HCT116 (cell line): Measurements from ENCODE around the gene PILRA. TPM values are rescaled to one million over a fixed set of nuclear protein-coding genes. Genes with fewer than 3 reads are reported as not detected.

Source experiments
- ATAC-seq: fragments of 200-7000 bp; cut with Tn5 transposase; 2 replicates; pipeline ENCODE4 v1.9.1; 2020; ENCODE audit warnings: mild to moderate bottlenecking, moderate library complexity
- BruUV-seq: library from RNA; stranded (reverse); fragments of 400-500 nt; replicated peaks from 2 replicates; lab custom pipeline; 2021; lab: Mats Ljungman, UMichigan
- CTCF ChIA-PET: fragments of 300-600 bp; sonication (Branson Sonifier 250); formaldehyde crosslinking; loops from one replicate; lab custom pipeline; 2021; ENCODE audit warnings: antibody characterized with exemption; lab: Charles Lee
- POLR2A ChIA-PET: fragments of 300-600, 350-600 bp; sonication (Branson Sonifier 250); formaldehyde crosslinking; loops from one replicate; lab custom pipeline; 2021; ENCODE audit warnings: antibody characterized with exemption; lab: Charles Lee
- RAD21 ChIA-PET, 2 experiments: fragments of 300-600 bp; sonication (Branson Sonifier 250); formaldehyde crosslinking; loops; one replicate each; lab custom pipeline; 2023; ENCODE audit warnings: low total read pairs in 2 of 2; ENCODE audit not compliant: uncharacterized antibody in 2 of 2, unreplicated experiment in 2 of 2, low non-redundant PET in 1 of 2; lab: Charles Lee
- DNase-seq: peaks from one replicate; pipeline ENCODE4 v3.0.0-alpha.2; 2010; ENCODE audit warnings: low read depth, low spot score
- H2AFZ ChIP-seq: fragments of 200-600 bp; shearing (Covaris generic), sonication (generic); 2 replicates; pipeline ENCODE4 v1.6.1; 2017; ENCODE audit warnings: low read depth, mixed run types, mixed read lengths, antibody characterized with exemption, low read length; ENCODE audit not compliant: poor library complexity, severe bottlenecking
- H3K27ac ChIP-seq: 2 replicates; pipeline ENCODE4 v1.5.1; 2012; ENCODE audit warnings: low read depth, low read length
- H3K27me3 ChIP-seq: fragments of 200-600 bp; sonication (generic); 2 replicates; pipeline ENCODE4 v1.6.1; 2016; ENCODE audit warnings: mixed run types, low read length, mixed read lengths; ENCODE audit not compliant: insufficient read depth
- H3K36me3 ChIP-seq, 2 experiments: fragments of 200-500 bp in 1 of 2; fragments of 200-600 bp in 1 of 2; sonication (Bioruptor generic) in 1 of 2; sonication (generic) in 1 of 2; 2 replicates each; pipeline versions ENCODE4 v1.5.1 to v1.6.1; 2014 to 2016; ENCODE audit warnings: low read length in 2 of 2, inconsistent platforms in 1 of 2, mixed read lengths in 1 of 2, mixed run types in 1 of 2; ENCODE audit not compliant: insufficient read depth in 2 of 2, control insufficient read depth in 1 of 2
- H3K4me1 ChIP-seq, 2 experiments: fragments of 200-600 bp in 1 of 2; sonication (generic) in 1 of 2; 2 replicates each; pipeline versions ENCODE4 v1.5.1 to v1.6.1; 2012 to 2017; ENCODE audit warnings: low read length in 2 of 2, inconsistent platforms in 1 of 2, mild to moderate bottlenecking in 1 of 2, mixed read lengths in 1 of 2, mixed run types in 1 of 2, moderate library complexity in 1 of 2; ENCODE audit not compliant: insufficient read depth in 2 of 2, control insufficient read depth in 1 of 2
- H3K4me2 ChIP-seq: fragments of 200-600 bp; sonication (generic); 2 replicates; pipeline ENCODE4 v1.6.1; 2017; ENCODE audit warnings: mixed run types, low read length, mixed read lengths
- H3K4me3 ChIP-seq, 2 experiments: fragments of 200-600 bp in 1 of 2; sonication (generic) in 1 of 2; replicated peaks in 1 of 2; 2 replicates each; pipeline ENCODE4 v1.5.1; 2011 to 2016; ENCODE audit warnings: low read length in 2 of 2, control low read depth in 1 of 2, low read depth in 1 of 2, mild to moderate bottlenecking in 1 of 2, mixed read lengths in 1 of 2, mixed run types in 1 of 2
- H3K79me2 ChIP-seq: fragments of 200-600 bp; sonication (generic); 2 replicates; pipeline ENCODE4 v1.6.1; 2017; ENCODE audit warnings: mild to moderate bottlenecking, mixed run types, low read length, moderate library complexity, mixed read lengths; ENCODE audit not compliant: insufficient read depth
- H3K9ac ChIP-seq: fragments of 200-600 bp; sonication (generic); 2 replicates; pipeline ENCODE4 v1.6.1; 2016; ENCODE audit warnings: low read length, mixed read lengths
- H3K9me2 ChIP-seq: fragments of 200-600 bp; sonication (generic), shearing (Covaris generic); 2 replicates; pipeline ENCODE4 v1.6.1; 2017; ENCODE audit warnings: mixed run types, mild to moderate bottlenecking, moderate library complexity; ENCODE audit not compliant: insufficient read depth
- H3K9me3 ChIP-seq, 2 experiments: fragments of 200-500 bp in 1 of 2; fragments of 200-600 bp in 1 of 2; sonication (Bioruptor generic) in 1 of 2; sonication (generic) in 1 of 2; 2 replicates each; pipeline ENCODE4 v1.6.1; 2014 to 2017; ENCODE audit warnings: low read length in 2 of 2, mixed read lengths in 2 of 2, inconsistent platforms in 1 of 2, low read depth in 1 of 2, mild to moderate bottlenecking in 1 of 2, mixed run types in 1 of 2, moderate library complexity in 1 of 2; ENCODE audit not compliant: control insufficient read depth in 1 of 2, insufficient read depth in 1 of 2
- H4K20me1 ChIP-seq: fragments of 200-600 bp; sonication (generic), shearing (Covaris generic); 2 replicates; pipeline ENCODE4 v1.6.1; 2017; ENCODE audit warnings: mixed run types, mild to moderate bottlenecking, moderate library complexity; ENCODE audit not compliant: insufficient read depth
- ATF3 ChIP-seq: IDR thresholded peaks from 2 replicates; pipeline ENCODE4 v1.6.1; 2012
- CBX3 ChIP-seq: IDR thresholded peaks from 2 replicates; pipeline ENCODE4 v1.6.1; 2012; ENCODE audit warnings: low read depth
- CEBPB ChIP-seq: IDR thresholded peaks from 2 replicates; pipeline ENCODE4 v1.6.1; 2012; ENCODE audit warnings: low read depth
- EGR1 ChIP-seq: IDR thresholded peaks from 2 replicates; pipeline ENCODE4 v1.6.1; 2012; ENCODE audit warnings: low read depth
- EZH2 ChIP-seq: fragments of 200-600 bp; sonication (generic); IDR thresholded peaks from 2 replicates; pipeline ENCODE4 v1.6.1; 2017; ENCODE audit warnings: antibody characterized with exemption, mixed run types
- EZH2phosphoT487 ChIP-seq: fragments of 200-600 bp; IDR thresholded peaks from 2 replicates; pipeline ENCODE4 v1.6.1; 2018; ENCODE audit warnings: antibody characterized with exemption, borderline replicate concordance
- FOSL1 ChIP-seq: IDR thresholded peaks from 2 replicates; pipeline ENCODE4 v1.6.1; 2012; ENCODE audit warnings: low read depth
- JUND ChIP-seq: IDR thresholded peaks from 2 replicates; pipeline ENCODE4 v1.6.1; 2012
- MAX ChIP-seq: IDR thresholded peaks from 2 replicates; pipeline ENCODE4 v1.6.1; 2012
- POLR2AphosphoS5 ChIP-seq: IDR thresholded peaks from 2 replicates; pipeline ENCODE4 v1.6.1; 2011; ENCODE audit warnings: mild to moderate bottlenecking, low read depth, low read length, moderate library complexity
- RAD21 ChIP-seq: IDR thresholded peaks from 2 replicates; pipeline ENCODE4 v1.6.1; 2012; ENCODE audit warnings: low read depth, mild to moderate bottlenecking
- SRF ChIP-seq: IDR thresholded peaks from 2 replicates; pipeline ENCODE4 v1.6.1; 2012; ENCODE audit warnings: low read depth
- TCF7L2 ChIP-seq: IDR thresholded peaks from 2 replicates; pipeline ENCODE4 v1.7.0; 2011; ENCODE audit warnings: borderline replicate concordance, inconsistent platforms; ENCODE audit not compliant: insufficient read depth, insufficient read length; ENCODE audit errors: extremely low read depth
- YY1 ChIP-seq: IDR thresholded peaks from 2 replicates; pipeline ENCODE4 v1.6.1; 2011; ENCODE audit warnings: low read length, low read depth, moderate library complexity, mild to moderate bottlenecking; ENCODE audit not compliant: insufficient replicate concordance; ENCODE audit errors: extremely low read depth
- ZBTB33 ChIP-seq: IDR thresholded peaks from 2 replicates; pipeline ENCODE4 v1.6.1; 2011; ENCODE audit warnings: mild to moderate bottlenecking, low read length, moderate library complexity; ENCODE audit not compliant: insufficient replicate concordance; ENCODE audit errors: extremely low read depth
- ZFX ChIP-seq: fragments of 450-650 bp; IDR thresholded peaks from 2 replicates; pipeline ENCODE4 v1.6.1; 2017
- ZNF274 ChIP-seq: fragments of 200-500 bp; sonication (Bioruptor generic); IDR thresholded peaks from 2 replicates; pipeline ENCODE4 v1.6.1; 2014; ENCODE audit warnings: mild to moderate bottlenecking, low read depth, low read length, inconsistent platforms
- intact Hi-C: fragments of 100-400 bp; cut with micrococcal nuclease; formaldehyde crosslinking; loops from 2 replicates; pipeline ENCODE4 v1.10.0; 2022
- total RNA-seq: library from RNA; stranded (reverse); gene quantifications from one replicate; pipeline ENCODE4 v1.2.1, GENCODE V29; 2021; ENCODE audit not compliant: unreplicated experiment
- TF ChIP-seq, protein P1 (sequence below): IDR thresholded peaks from 2 replicates; pipeline ENCODE4 v1.6.1; 2012; ENCODE audit warnings: low read depth
- TF ChIP-seq, protein P2 (sequence below), 3 experiments: fragments of 200-600 bp in 1 of 3; sonication (generic) in 1 of 3; IDR thresholded peaks in 2 of 3; conservative IDR thresholded peaks in 1 of 3; 2 replicates each; pipeline ENCODE4 v1.5.1; 2012 to 2017; ENCODE audit warnings: low read depth in 2 of 3, low read length in 2 of 3, antibody characterized with exemption in 1 of 3, borderline replicate concordance in 1 of 3, control low read depth in 1 of 3, mild to moderate bottlenecking in 1 of 3, mixed read lengths in 1 of 3, mixed run types in 1 of 3, moderate library complexity in 1 of 3; ENCODE audit not compliant: insufficient read depth in 1 of 3

The PILRA gene
- total RNA-seq, 1 experiment from 2014 or later = 1.8 TPM

DNA sequence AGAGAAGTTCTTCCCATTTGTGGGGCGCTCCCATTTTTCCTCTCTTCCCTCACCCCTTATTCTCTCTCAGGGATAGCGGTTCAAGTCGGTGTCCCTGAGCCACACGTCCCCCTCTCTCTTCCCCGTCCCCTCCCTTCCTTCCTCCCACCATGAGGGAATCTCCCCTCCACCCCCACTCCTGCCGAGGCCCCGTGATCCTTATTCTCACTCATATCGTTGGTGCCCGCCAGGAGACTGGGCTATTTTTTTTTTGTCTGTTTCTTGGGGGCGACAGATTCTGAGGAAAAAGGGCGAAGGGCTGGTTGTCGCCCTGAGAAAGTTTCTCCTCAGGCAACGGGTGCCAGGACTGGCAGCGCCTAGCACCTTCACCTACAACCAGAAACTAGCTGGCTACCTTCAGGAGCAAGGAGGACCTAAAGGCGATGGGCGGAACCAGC, 54.5 kb downstream of the PILRA start:
- Histone ChIP-seq H3K36me3 (peaks cover 0 to 17% of the 10 kb centered on the region in 2 experiments; a peak in 1 of 4 replicates), H3K27ac (peak overlapping the region; percentile 99), H3K9me2 (no peaks in the 10 kb centered on the region), H3K4me2 (peak overlapping the region; percentile 89; the same call in 1 of the 2 replicates), H3K4me1 (peaks cover 0 to 42% of the 10 kb centered on the region in 2 experiments), H4K20me1 (no peaks in the 10 kb centered on the region), H3K9ac (no peak overlapping the region), H3K9me3 (no peaks in the 10 kb centered on the region), H3K27me3 (no peaks in the 10 kb centered on the region), H3K4me3 (no peak overlapping the region), H3K79me2 (peaks cover 32% of the 10 kb centered on the region), H2AFZ (no peak overlapping the region)
- TF ChIP-seq ZFX = no peak
- TF ChIP-seq EZH2 = no peak
- no peak for TF ChIP-seq ATF3
- no peak for TF ChIP-seq EZH2phosphoT487
- TF ChIP-seq EGR1 = no peak
- no peak for TF ChIP-seq MAX
- TF ChIP-seq, protein P1, sequence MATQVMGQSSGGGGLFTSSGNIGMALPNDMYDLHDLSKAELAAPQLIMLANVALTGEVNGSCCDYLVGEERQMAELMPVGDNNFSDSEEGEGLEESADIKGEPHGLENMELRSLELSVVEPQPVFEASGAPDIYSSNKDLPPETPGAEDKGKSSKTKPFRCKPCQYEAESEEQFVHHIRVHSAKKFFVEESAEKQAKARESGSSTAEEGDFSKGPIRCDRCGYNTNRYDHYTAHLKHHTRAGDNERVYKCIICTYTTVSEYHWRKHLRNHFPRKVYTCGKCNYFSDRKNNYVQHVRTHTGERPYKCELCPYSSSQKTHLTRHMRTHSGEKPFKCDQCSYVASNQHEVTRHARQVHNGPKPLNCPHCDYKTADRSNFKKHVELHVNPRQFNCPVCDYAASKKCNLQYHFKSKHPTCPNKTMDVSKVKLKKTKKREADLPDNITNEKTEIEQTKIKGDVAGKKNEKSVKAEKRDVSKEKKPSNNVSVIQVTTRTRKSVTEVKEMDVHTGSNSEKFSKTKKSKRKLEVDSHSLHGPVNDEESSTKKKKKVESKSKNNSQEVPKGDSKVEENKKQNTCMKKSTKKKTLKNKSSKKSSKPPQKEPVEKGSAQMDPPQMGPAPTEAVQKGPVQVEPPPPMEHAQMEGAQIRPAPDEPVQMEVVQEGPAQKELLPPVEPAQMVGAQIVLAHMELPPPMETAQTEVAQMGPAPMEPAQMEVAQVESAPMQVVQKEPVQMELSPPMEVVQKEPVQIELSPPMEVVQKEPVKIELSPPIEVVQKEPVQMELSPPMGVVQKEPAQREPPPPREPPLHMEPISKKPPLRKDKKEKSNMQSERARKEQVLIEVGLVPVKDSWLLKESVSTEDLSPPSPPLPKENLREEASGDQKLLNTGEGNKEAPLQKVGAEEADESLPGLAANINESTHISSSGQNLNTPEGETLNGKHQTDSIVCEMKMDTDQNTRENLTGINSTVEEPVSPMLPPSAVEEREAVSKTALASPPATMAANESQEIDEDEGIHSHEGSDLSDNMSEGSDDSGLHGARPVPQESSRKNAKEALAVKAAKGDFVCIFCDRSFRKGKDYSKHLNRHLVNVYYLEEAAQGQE = no peak
- no peak for TF ChIP-seq YY1
- TF ChIP-seq ZNF274 = no peak
- no peak for TF ChIP-seq SRF
- no peak for TF ChIP-seq CBX3
- TF ChIP-seq RAD21 = no peak
- TF ChIP-seq, protein P2, sequence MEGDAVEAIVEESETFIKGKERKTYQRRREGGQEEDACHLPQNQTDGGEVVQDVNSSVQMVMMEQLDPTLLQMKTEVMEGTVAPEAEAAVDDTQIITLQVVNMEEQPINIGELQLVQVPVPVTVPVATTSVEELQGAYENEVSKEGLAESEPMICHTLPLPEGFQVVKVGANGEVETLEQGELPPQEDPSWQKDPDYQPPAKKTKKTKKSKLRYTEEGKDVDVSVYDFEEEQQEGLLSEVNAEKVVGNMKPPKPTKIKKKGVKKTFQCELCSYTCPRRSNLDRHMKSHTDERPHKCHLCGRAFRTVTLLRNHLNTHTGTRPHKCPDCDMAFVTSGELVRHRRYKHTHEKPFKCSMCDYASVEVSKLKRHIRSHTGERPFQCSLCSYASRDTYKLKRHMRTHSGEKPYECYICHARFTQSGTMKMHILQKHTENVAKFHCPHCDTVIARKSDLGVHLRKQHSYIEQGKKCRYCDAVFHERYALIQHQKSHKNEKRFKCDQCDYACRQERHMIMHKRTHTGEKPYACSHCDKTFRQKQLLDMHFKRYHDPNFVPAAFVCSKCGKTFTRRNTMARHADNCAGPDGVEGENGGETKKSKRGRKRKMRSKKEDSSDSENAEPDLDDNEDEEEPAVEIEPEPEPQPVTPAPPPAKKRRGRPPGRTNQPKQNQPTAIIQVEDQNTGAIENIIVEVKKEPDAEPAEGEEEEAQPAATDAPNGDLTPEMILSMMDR (IDR thresholded peaks at IDR 0.05 in 2 of 3, conservative IDR thresholded peaks at IDR 0.05 in 1 of 3; ENCODE audit: borderline replicate concordance in 1 of 3, insufficient read depth in 1 of 3, low read depth in 2 of 3, low read length in 2 of 3) = no peak
- no peak for TF ChIP-seq JUND
- TF ChIP-seq CEBPB = no peak
- no peak for TF ChIP-seq TCF7L2
- TF ChIP-seq FOSL1 = no peak
- no peak for TF ChIP-seq POLR2AphosphoS5
- no peak for TF ChIP-seq ZBTB33
- RAD21 ChIA-PET = no interaction called here
- DNase-seq = no peak
- CTCF ChIA-PET = interaction anchor here (0.7 to 2.6 kb wide), 4 partner anchors 20 to 52 kb away, joined by 3 to 12 read pairs (median 4); partner anchors contain the start of gene TSC22D4
- no TSS peak for BruUV-seq
- intact Hi-C loops = no loop called here
- ATAC-seq = no peak
- POLR2A ChIA-PET = interaction anchor here (0.7 to 2.5 kb wide), 10 partner anchors 8 to 279 kb away, joined by 3 to 15 read pairs (median 6); partner anchors contain the start of genes FBXO24, LAMTOR4, LRCH4 and TSC22D4
